Measurements from ENCODE around the gene NAA40. TPM values are rescaled to one million over a fixed set of nuclear protein-coding genes. Genes with fewer than 3 reads are reported as not detected.

The NAA40 gene
- total and polyA plus RNA-seq, 2 of the 13 experiments (the other 11 are each of a cell fraction or from before 2014, with no cell fraction given) = 11.1 to 17.9 TPM

DNA sequence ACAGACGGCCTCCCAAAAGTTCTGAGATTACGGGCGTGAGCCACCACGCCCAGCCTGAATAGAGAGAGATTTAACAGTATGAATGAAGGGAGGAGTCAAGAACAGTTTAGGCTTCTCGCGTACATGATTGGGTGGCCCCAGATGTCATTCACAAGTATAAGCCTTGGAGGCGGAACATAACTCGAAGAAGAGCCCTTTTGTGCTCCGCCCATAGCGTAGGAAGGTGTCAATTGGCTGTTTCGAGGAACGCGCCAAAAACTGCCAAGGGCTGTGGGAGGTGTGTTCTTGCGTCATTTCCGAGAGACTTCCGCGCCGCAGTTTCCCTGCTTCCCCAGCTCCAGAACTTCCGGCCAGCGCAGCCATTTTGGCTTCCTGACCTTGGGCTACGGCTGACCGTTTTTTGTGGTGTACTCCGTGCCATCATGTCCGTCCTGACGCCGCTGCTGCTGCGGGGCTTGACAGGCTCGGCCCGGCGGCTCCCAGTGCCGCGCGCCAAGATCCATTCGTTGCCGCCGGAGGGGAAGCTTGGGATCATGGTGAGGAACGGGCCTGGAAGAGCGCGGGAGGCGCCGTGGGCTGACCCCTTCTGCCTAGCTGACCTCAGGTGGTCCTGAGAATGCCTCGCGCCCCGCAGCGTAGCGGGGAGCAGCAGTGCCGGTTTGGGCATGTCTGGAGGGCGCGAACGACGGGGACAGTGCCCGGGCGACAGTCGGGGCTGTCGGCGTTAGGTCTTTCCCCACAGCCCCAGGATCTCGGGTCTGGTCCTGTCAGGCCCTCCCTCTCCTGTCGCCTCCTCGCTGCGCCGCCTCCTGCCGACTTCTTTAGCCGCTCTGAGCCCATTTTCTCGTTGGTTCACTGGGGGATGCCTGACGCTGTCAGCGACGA, 35.7 kb downstream of the NAA40 start, which contains the start of gene COX8A (continued):
- TF ChIP-seq, protein P1, sequence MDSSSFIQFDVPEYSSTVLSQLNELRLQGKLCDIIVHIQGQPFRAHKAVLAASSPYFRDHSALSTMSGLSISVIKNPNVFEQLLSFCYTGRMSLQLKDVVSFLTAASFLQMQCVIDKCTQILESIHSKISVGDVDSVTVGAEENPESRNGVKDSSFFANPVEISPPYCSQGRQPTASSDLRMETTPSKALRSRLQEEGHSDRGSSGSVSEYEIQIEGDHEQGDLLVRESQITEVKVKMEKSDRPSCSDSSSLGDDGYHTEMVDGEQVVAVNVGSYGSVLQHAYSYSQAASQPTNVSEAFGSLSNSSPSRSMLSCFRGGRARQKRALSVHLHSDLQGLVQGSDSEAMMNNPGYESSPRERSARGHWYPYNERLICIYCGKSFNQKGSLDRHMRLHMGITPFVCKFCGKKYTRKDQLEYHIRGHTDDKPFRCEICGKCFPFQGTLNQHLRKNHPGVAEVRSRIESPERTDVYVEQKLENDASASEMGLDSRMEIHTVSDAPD (CRISPR knock-in tag; IDR thresholded peaks at IDR 0.05) = no peak
- TF ChIP-seq ZNF343 (CRISPR knock-in tag; IDR thresholded peaks at IDR 0.05) (0 out of 2 replicates have a peak, but pooled peaks have one; percentile 18), MLXIP (CRISPR knock-in tag; IDR thresholded peaks at IDR 0.05; ENCODE audit: borderline replicate concordance) (no peak), HOXD1 (CRISPR knock-in tag; IDR thresholded peaks at IDR 0.05) (no peak; the same call in 1 of the 2 replicates), GTF2F1 (IDR thresholded peaks at IDR 0.05; ENCODE audit: low read length) (no peak), ZGPAT (CRISPR knock-in tag; IDR thresholded peaks at IDR 0.05) (peak; percentile 84), ZFP1 (CRISPR knock-in tag; IDR thresholded peaks at IDR 0.05) (no peak), ZNF614 (CRISPR knock-in tag; IDR thresholded peaks at IDR 0.05; ENCODE audit: borderline replicate concordance) (peak; percentile 65; the same call in 1 of the 2 replicates), NPAS2 (CRISPR knock-in tag; IDR thresholded peaks at IDR 0.05; ENCODE audit: borderline replicate concordance) (no peak), ZKSCAN1 (IDR thresholded peaks at IDR 0.05; ENCODE audit: low read length) (no peak), SNAPC5 (CRISPR knock-in tag; IDR thresholded peaks at IDR 0.05; ENCODE audit: borderline replicate concordance) (peak; percentile 35; the same call in 1 of the 2 replicates), NFIC (IDR thresholded peaks at IDR 0.05; ENCODE audit: low read length) (no peak), RAD51 (IDR thresholded peaks at IDR 0.05; ENCODE audit: borderline replicate concordance) (no peak), SRF (IDR thresholded peaks at IDR 0.05; ENCODE audit: low read depth, low read length) (no peak; the same call in 1 of the 2 replicates), MAZ (IDR thresholded peaks at IDR 0.05; ENCODE audit: borderline replicate concordance, low read depth, low read length) (peak; percentile 99), MAZ (CRISPR knock-in tag; IDR thresholded peaks at IDR 0.05; ENCODE audit: low read depth) (peak; percentile 65), XBP1 (CRISPR knock-in tag; IDR thresholded peaks at IDR 0.05) (no peak), ZNF333 (CRISPR knock-in tag; IDR thresholded peaks at IDR 0.05; ENCODE audit: borderline replicate concordance) (no peak), ZNF260 (CRISPR knock-in tag; IDR thresholded peaks at IDR 0.05; ENCODE audit: borderline replicate concordance, low read depth) (no peak), ZNF263 (CRISPR knock-in tag; IDR thresholded peaks at IDR 0.05) (peak; percentile 40; the same call in 1 of the 2 replicates), TOPORS (CRISPR knock-in tag; IDR thresholded peaks at IDR 0.05) (0 out of 2 replicates have a peak, but pooled peaks have one; percentile 36), ZNF557 (CRISPR knock-in tag; IDR thresholded peaks at IDR 0.05) (peak; percentile 57), TCF7 (IDR thresholded peaks at IDR 0.05; ENCODE audit: low read depth) (no peak), TMF1 (CRISPR knock-in tag; IDR thresholded peaks at IDR 0.05; ENCODE audit: low read depth) (no peak), FOXM1 (CRISPR knock-in tag; IDR thresholded peaks at IDR 0.05) (peak; percentile 97), SMYD3 (CRISPR knock-in tag; IDR thresholded peaks at IDR 0.05) (no peak)
